RWPE2 (cell line): ENCODE results near the gene TMEM43.

Source experiments
- ATAC-seq: fragments of 200-7000 bp; cut with Tn5 transposase; 3 replicates; pipeline ENCODE4 v1.9.1; 2021; ENCODE audit warnings: low read depth
- DNase-seq: peaks from one replicate; pipeline ENCODE4 v3.0.0-alpha.2; 2020; ENCODE audit warnings: low spot score
- H3K27ac ChIP-seq: fragments of 450-650 bp; 2 replicates; pipeline ENCODE4 v1.5.1; 2017; ENCODE audit warnings: mild to moderate bottlenecking; ENCODE audit not compliant: poor library complexity, severe bottlenecking
- H3K27me3 ChIP-seq: fragments of 250-450 bp; sonication (Bioruptor Pico); 2 replicates; pipeline ENCODE4 v1.5.1; 2021; ENCODE audit warnings: mild to moderate bottlenecking, moderate library complexity; ENCODE audit not compliant: insufficient read depth, poor library complexity, severe bottlenecking
- H3K36me3 ChIP-seq: fragments of 250-450 bp; sonication (Bioruptor Pico); 2 replicates; pipeline ENCODE4 v1.5.1; 2020; ENCODE audit warnings: low read depth, mild to moderate bottlenecking, moderate library complexity
- H3K4me1 ChIP-seq: fragments of 250-450 bp; sonication (Bioruptor Pico); 2 replicates; pipeline ENCODE4 v1.5.1; 2021; ENCODE audit warnings: mild to moderate bottlenecking, moderate library complexity; ENCODE audit not compliant: insufficient read depth, poor library complexity, severe bottlenecking
- H3K4me3 ChIP-seq: fragments of 250-450 bp; sonication (Bioruptor Pico); 2 replicates; pipeline ENCODE4 v1.5.1; 2021; ENCODE audit warnings: mild to moderate bottlenecking, moderate library complexity; ENCODE audit not compliant: severe bottlenecking
- H3K9me3 ChIP-seq: fragments of 250-450 bp; sonication (Bioruptor Pico); 2 replicates; pipeline ENCODE4 v1.5.1; 2021; ENCODE audit warnings: mild to moderate bottlenecking, moderate library complexity; ENCODE audit not compliant: severe bottlenecking
- CTCF ChIP-seq: fragments of 450-650 bp; IDR thresholded peaks from one replicate; pipeline ENCODE4 v1.5.1; 2017; ENCODE audit warnings: mild to moderate bottlenecking, moderate library complexity; ENCODE audit not compliant: poor library complexity, severe bottlenecking

The TMEM43 gene

DNA sequence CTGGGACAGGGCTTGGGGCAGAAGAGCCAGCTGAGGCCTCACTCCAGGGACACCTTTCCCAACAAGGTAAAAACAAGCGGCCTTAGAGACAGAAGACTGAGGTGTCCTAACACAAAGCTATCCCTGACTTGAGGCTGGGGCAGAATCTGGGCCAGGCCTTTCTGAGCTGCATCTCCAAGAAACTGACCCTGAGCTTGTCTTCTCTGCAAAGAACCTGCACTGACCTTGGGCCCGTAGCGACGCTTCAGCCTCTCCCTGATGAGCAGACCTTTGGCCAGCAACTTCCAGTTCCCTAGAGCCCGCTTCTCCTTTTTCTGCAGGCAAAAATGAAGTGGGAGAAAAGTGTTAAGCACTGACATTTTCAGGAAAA, 22.2 kb downstream of the TMEM43 start:
- no peak for DNase-seq
- no peaks in the 10 kb centered on the region for H3K9me3 ChIP-seq
- TF ChIP-seq CTCF: no peak
- H3K4me3 ChIP-seq: no peak overlapping the region
- no peak overlapping the region for H3K27ac ChIP-seq
- no peak for ATAC-seq
- H3K36me3 ChIP-seq: peaks cover 37% of the 10 kb centered on the region
- peaks cover 30% of the 10 kb centered on the region for H3K4me1 ChIP-seq
- H3K27me3 ChIP-seq: no peaks in the 10 kb centered on the region

GRCh38 chr3:14147617-14148016, 22.8 kb downstream of the TMEM43 start:
- Histone ChIP-seq H3K36me3 (peaks cover 37% of the 10 kb centered on the region), H3K9me3 (no peaks in the 10 kb centered on the region), H3K4me1 (peaks cover 26% of the 10 kb centered on the region), H3K4me3 (no peak overlapping the region), H3K27ac (no peak overlapping the region), H3K27me3 (no peaks in the 10 kb centered on the region)
- DNase-seq (no peak), ATAC-seq (no peak)
- no peak for TF ChIP-seq CTCF

DNA sequence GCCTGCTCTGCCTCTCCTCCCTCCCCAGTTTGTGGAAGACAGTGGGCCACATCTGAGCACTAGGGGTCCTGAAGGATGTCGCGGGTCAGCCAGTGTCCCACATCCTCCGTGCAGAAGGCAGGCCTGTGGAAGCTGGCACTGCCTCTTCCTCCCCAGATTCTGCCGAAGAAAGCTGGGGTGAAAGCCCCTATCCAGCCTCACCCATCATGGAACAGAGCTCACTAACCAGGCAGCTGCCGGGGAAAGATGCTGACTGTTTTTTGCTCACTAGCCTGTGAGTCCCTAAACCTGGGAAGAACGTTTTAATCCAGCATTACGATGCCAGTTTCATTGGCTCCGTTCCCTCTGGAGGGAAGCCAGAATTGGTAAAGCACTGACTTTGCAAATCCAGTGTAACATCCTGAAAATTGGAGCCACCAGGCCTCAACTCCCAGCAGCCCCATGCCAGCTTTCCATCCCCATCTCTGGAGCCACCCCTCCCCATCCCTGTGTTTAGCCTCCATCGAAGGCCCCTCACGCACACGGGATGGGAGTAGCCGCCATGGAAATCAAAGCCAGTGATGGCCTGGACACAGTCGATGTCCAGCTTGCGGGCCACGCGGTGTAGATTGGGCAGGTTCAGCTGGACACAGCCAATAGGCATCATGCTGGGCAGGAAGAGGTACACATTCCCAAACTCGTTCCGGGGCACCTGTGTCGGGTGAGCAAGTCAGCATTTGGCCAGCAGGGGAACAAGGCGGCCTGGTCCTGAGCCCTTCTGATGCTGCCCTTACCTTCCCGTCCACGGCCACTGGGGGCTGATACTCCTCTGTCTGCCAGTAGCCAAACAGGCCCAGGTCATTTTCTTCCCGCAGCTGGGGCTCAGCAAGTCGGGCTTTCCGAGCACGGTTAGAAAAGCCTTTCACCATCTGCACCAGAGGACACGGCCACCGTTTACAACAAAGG, 23.5 kb downstream of the TMEM43 start:
- no peak for TF ChIP-seq CTCF
- H3K36me3 ChIP-seq: peaks cover 38% of the 10 kb centered on the region
- ATAC-seq (no peak), DNase-seq (no peak)
- H3K4me3 ChIP-seq: no peak overlapping the region
- H3K27ac ChIP-seq: no peak overlapping the region
- H3K27me3 ChIP-seq: no peaks in the 10 kb centered on the region
- H3K9me3 ChIP-seq: no peaks in the 10 kb centered on the region
- H3K4me1 ChIP-seq: peaks cover 19% of the 10 kb centered on the region

GRCh38 chr3:14150078-14150477, 25.2 kb downstream of the TMEM43 start:
- Histone ChIP-seq H3K4me3 (no peak overlapping the region), H3K27ac (no peak overlapping the region), H3K9me3 (no peaks in the 10 kb centered on the region), H3K36me3 (peaks cover 52% of the 10 kb centered on the region), H3K4me1 (peaks cover 2% of the 10 kb centered on the region), H3K27me3 (no peaks in the 10 kb centered on the region)
- DNase-seq: no peak
- TF ChIP-seq CTCF: no peak
- no peak for ATAC-seq
